Osteocyte (in vitro differentiated cells): ENCODE data around the gene CHKA. TPM values are rescaled to one million over a fixed set of nuclear protein-coding genes. Genes with fewer than 3 reads are reported as not detected.

ENCODE experiments used
- DNase-seq: peaks from one replicate; pipeline ENCODE4 v3.0.0; 2021; ENCODE audit warnings: mixed read lengths; ENCODE audit not compliant: unreplicated experiment; ENCODE audit errors: extremely low spot score
- H3K27ac Mint-ChIP-seq: one replicate; pipeline ENCODE4 v1.8.0; 2021; ENCODE audit warnings: mild to moderate bottlenecking, mixed read lengths; ENCODE audit not compliant: unreplicated experiment
- H3K27me3 Mint-ChIP-seq: one replicate; pipeline ENCODE4 v1.8.0; 2021; ENCODE audit warnings: mixed read lengths; ENCODE audit not compliant: unreplicated experiment
- H3K36me3 Mint-ChIP-seq: one replicate; pipeline ENCODE4 v1.8.0; 2021; ENCODE audit warnings: mixed read lengths; ENCODE audit not compliant: unreplicated experiment
- H3K4me1 Mint-ChIP-seq: one replicate; pipeline ENCODE4 v1.8.0; 2021; ENCODE audit warnings: mixed read lengths; ENCODE audit not compliant: unreplicated experiment
- H3K4me3 Mint-ChIP-seq: one replicate; pipeline ENCODE4 v1.8.0; 2021; ENCODE audit warnings: mild to moderate bottlenecking, moderate library complexity, mixed read lengths; ENCODE audit not compliant: unreplicated experiment
- H3K9me3 Mint-ChIP-seq: one replicate; pipeline ENCODE4 v1.8.0; 2021; ENCODE audit warnings: mixed read lengths; ENCODE audit not compliant: unreplicated experiment
- CTCF ChIP-seq: fragments of 200-600 bp; sonication (generic); IDR thresholded peaks from 2 replicates; pipeline ENCODE4 v1.5.0; 2021; ENCODE audit warnings: antibody characterized with exemption, mild to moderate bottlenecking, moderate library complexity
- total RNA-seq: library from RNA; stranded (reverse); gene quantifications from 2 replicates; pipeline ENCODE4 v1.2.1, GENCODE V29; 2021

CHKA gene
- total RNA-seq, 1 donor from 2014 or later, result 38.0 TPM

GRCh38 chr11:68117853-68118470, 3.2 kb downstream of the CHKA start:
- Mint-ChIP-seq H3K4me3 (peak overlapping the region; percentile 94), H3K36me3 (no peaks in the 10 kb centered on the region), H3K9me3 (no peaks in the 10 kb centered on the region), H3K27ac (peak overlapping the region; percentile 78), H3K4me1 (peaks cover 70% of the 10 kb centered on the region), H3K27me3 (no peaks in the 10 kb centered on the region)
- DNase-seq, result no peak
- no peak for TF ChIP-seq CTCF

- Mint-ChIP-seq H3K4me1 (peaks cover 64% of the 10 kb centered on the region), H3K36me3 (no peaks in the 10 kb centered on the region), H3K27me3 (no peaks in the 10 kb centered on the region), H3K4me3 (no peak overlapping the region), H3K9me3 (no peaks in the 10 kb centered on the region), H3K27ac (peak overlapping the region; percentile 60)
- TF ChIP-seq CTCF, result no peak
- no peak for DNase-seq
These were observed 4.2 kb downstream of the CHKA start for GRCh38 chr11:68116974-68117373.

- no peak overlapping the region for H3K4me3 Mint-ChIP-seq
- H3K36me3 Mint-ChIP-seq, result no peaks in the 10 kb centered on the region
- no peak overlapping the region for H3K27ac Mint-ChIP-seq
- H3K27me3 Mint-ChIP-seq, result no peaks in the 10 kb centered on the region
- no peaks in the 10 kb centered on the region for H3K9me3 Mint-ChIP-seq
- DNase-seq, result no peak
- TF ChIP-seq CTCF, result no peak
- peaks cover 62% of the 10 kb centered on the region for H3K4me1 Mint-ChIP-seq
These were observed 5.1 kb downstream of the CHKA start for GRCh38 chr11:68116126-68116525.

- peaks cover 61% of the 10 kb centered on the region for H3K4me1 Mint-ChIP-seq
- DNase-seq, result no peak
- no peak overlapping the region for H3K4me3 Mint-ChIP-seq
- no peaks in the 10 kb centered on the region for H3K27me3 Mint-ChIP-seq
- H3K27ac Mint-ChIP-seq, result peak overlapping the region; percentile 2
- no peak for TF ChIP-seq CTCF
- H3K9me3 Mint-ChIP-seq, result no peaks in the 10 kb centered on the region
- no peaks in the 10 kb centered on the region for H3K36me3 Mint-ChIP-seq
These were observed 5.9 kb downstream of the CHKA start for GRCh38 chr11:68115285-68115684.

- TF ChIP-seq CTCF, result peak; percentile 52
- no peaks in the 10 kb centered on the region for H3K27me3 Mint-ChIP-seq
- no peak overlapping the region for H3K4me3 Mint-ChIP-seq
- DNase-seq, result no peak
- no peaks in the 10 kb centered on the region for H3K36me3 Mint-ChIP-seq
- H3K4me1 Mint-ChIP-seq, result peaks cover 48% of the 10 kb centered on the region
- H3K9me3 Mint-ChIP-seq, result no peaks in the 10 kb centered on the region
- H3K27ac Mint-ChIP-seq, result peak overlapping the region; percentile 67
These were observed 7.2 kb downstream of the CHKA start for GRCh38 chr11:68113986-68114385.
